Upper lobe of right lung (tissue), 1 donor: ENCODE measurements around the gene AK5. TPM values are rescaled to one million over a fixed set of nuclear protein-coding genes. Genes with fewer than 3 reads are reported as not detected.

Experiments used
- ATAC-seq: fragments of 200-7000 bp; cut with Tn5 transposase; one replicate; pipeline ENCODE4 v1.9.1; 2020; ENCODE audit warnings: mild to moderate bottlenecking, moderate library complexity
- DNase-seq: peaks from one replicate; pipeline ENCODE4 v3.0.0-alpha.2; 2020
- H3K27ac ChIP-seq: fragments of 200-600 bp; one replicate; pipeline ENCODE4 v1.8.0; 2022
- H3K27me3 ChIP-seq: fragments of 200-600 bp; one replicate; pipeline ENCODE4 v1.8.0; 2022; ENCODE audit warnings: mild to moderate bottlenecking
- H3K36me3 ChIP-seq: fragments of 200-600 bp; one replicate; pipeline ENCODE4 v1.8.0; 2022
- H3K4me1 ChIP-seq: fragments of 200-600 bp; one replicate; pipeline ENCODE4 v1.8.0; 2022
- H3K4me3 ChIP-seq: fragments of 200-600 bp; one replicate; pipeline ENCODE4 v1.8.0; 2022; ENCODE audit warnings: mild to moderate bottlenecking
- H3K9me3 ChIP-seq: fragments of 200-600 bp; one replicate; pipeline ENCODE4 v1.8.0; 2022
- intact Hi-C: fragments of 100-400 bp; cut with DNase I; formaldehyde crosslinking; loops from one replicate; pipeline ENCODE4 v1.11.0; 2022
- total RNA-seq: library from RNA; stranded (reverse); fragmentation: NEBNext Ultra II Directional; extraction: Animal tissue kit (Norgen Biotek cat#: 25700); gene quantifications from one replicate; pipeline ENCODE4 v1.2.1, GENCODE V29; 2021
- TF ChIP-seq, protein P1 (sequence below): fragments of 200-600 bp; IDR thresholded peaks from one replicate; pipeline ENCODE4 v1.8.0; 2022; ENCODE audit warnings: antibody characterized with exemption
- donor health status: DM: no; HTN: yes; CAD: no; lungs with severe emphysema.

Gene AK5
- total RNA-seq, 1 donor from 2014 or later = not detected

DNA sequence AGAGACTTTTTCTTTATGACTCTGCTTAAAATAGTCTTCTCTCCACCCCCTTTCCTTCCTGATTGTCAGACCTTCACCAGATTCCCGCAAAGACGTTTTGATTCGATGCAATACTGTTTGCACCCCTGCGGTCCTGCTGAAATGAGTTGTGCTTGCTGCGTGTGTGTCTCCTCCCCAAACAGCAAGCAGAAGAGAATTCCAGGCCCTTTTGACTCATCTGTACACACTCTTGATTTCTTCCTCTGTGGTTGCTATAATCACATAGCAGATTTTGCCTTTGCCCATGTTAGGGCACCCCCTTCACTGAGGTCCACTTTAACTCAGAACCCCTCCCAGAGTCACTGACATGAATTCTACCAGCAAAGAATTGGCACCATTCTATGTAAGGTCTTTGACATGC is 264.2 kb downstream of the AK5 start:
- H3K4me1 ChIP-seq = no peaks in the 10 kb centered on the region
- H3K9me3 ChIP-seq = no peaks in the 10 kb centered on the region
- H3K27ac ChIP-seq = no peak overlapping the region
- H3K36me3 ChIP-seq = no peaks in the 10 kb centered on the region
- intact Hi-C loops = no loop called here
- ATAC-seq (no peak), DNase-seq (no peak)
- TF ChIP-seq, protein P1, sequence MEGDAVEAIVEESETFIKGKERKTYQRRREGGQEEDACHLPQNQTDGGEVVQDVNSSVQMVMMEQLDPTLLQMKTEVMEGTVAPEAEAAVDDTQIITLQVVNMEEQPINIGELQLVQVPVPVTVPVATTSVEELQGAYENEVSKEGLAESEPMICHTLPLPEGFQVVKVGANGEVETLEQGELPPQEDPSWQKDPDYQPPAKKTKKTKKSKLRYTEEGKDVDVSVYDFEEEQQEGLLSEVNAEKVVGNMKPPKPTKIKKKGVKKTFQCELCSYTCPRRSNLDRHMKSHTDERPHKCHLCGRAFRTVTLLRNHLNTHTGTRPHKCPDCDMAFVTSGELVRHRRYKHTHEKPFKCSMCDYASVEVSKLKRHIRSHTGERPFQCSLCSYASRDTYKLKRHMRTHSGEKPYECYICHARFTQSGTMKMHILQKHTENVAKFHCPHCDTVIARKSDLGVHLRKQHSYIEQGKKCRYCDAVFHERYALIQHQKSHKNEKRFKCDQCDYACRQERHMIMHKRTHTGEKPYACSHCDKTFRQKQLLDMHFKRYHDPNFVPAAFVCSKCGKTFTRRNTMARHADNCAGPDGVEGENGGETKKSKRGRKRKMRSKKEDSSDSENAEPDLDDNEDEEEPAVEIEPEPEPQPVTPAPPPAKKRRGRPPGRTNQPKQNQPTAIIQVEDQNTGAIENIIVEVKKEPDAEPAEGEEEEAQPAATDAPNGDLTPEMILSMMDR = no peak
- H3K27me3 ChIP-seq = no peaks in the 10 kb centered on the region
- no peak overlapping the region for H3K4me3 ChIP-seq

DNA sequence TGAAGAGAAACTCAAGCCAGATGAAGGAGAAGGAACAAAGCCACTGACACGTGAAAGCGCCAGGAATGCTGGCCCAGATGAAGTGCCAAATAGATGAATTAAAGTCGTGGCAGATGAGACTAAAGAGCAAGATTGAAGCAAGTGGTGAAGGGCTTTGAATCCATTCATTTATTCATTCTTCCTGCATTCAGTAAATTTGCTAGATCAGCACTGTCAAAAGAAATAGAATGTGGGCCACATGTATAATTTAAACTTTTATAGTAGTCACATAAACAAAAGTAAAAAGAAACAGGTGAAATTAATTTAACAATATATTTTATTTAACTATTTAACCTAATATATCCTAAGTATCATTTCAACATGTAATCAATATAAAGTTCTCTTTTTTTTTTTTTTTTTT is 265.1 kb downstream of the AK5 start:
- ATAC-seq (no peak), DNase-seq (no peak)
- H3K9me3 ChIP-seq = no peaks in the 10 kb centered on the region
- H3K4me1 ChIP-seq = no peaks in the 10 kb centered on the region
- no peak overlapping the region for H3K4me3 ChIP-seq
- TF ChIP-seq, protein P1 = no peak
- no peaks in the 10 kb centered on the region for H3K27me3 ChIP-seq
- H3K27ac ChIP-seq = no peak overlapping the region
- H3K36me3 ChIP-seq = no peaks in the 10 kb centered on the region
- intact Hi-C loops = no loop called here

DNA sequence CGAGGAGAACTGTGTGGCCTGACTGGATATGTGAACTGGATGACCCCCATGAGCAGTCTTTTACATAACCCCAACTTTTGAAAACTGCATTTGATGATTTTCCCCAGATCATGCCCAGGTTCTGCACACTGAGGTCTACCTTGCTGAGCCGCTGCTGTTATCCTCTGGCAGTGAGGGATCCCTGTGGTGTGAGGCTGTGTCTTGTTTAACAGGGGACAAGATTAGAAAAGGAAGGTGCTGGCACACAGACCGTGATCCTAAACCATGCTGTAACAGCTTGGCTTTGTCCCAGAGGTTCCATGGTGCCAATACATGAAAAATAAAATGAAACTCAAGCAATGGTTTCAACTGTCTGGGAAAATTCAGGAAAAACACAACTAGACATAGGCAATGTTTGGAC is 266.5 kb downstream of the AK5 start:
- H3K36me3 ChIP-seq = no peaks in the 10 kb centered on the region
- ATAC-seq = no peak
- DNase-seq = no peak
- no peaks in the 10 kb centered on the region for H3K4me1 ChIP-seq
- intact Hi-C loops = no loop called here
- no peaks in the 10 kb centered on the region for H3K27me3 ChIP-seq
- TF ChIP-seq, protein P1 = no peak
- H3K4me3 ChIP-seq = no peak overlapping the region
- H3K9me3 ChIP-seq = no peaks in the 10 kb centered on the region
- H3K27ac ChIP-seq = no peak overlapping the region

DNA sequence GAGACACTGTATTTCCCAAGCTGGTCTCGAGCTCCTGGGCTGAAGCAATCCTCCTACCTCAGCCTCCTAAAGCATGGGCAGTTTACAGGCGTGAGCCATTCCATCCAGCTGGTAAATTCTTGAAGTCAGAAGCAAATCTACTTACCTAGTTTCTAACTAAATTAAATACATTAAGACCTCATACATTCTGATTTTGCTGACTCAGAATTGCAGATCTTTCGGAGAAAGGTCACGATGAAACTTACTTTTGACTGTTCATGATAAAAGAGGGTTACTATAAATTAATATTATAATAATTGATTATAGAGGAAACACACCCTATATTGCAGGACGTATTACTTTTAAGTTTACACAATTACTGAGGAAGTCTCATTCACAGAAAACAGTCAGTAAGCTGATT is 268.3 kb downstream of the AK5 start:
- Histone ChIP-seq H3K27ac (no peak overlapping the region), H3K4me1 (no peaks in the 10 kb centered on the region), H3K36me3 (no peaks in the 10 kb centered on the region), H3K9me3 (no peaks in the 10 kb centered on the region), H3K27me3 (no peaks in the 10 kb centered on the region), H3K4me3 (no peak overlapping the region)
- intact Hi-C loops = no loop called here
- ATAC-seq (no peak), DNase-seq (no peak)
- TF ChIP-seq, protein P1 = no peak

DNA sequence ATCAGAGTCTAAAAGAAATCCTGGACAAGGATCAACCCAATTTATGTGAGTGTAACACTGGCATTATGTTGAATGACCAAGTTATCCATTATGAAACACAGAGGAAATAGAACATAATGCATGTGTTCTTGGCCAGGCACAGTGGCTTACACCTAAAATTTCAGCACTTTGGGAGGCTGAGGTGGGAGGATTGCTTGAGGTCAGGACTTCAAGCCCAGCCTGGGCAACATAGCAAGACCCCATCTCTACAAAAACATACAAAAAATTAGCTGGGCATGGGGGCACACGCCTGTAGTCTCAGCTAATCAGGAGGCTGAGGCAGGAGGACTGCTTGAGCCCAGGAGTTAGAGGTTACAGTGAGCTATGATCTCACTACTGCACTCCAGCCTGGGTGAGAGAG is 270.8 kb downstream of the AK5 start:
- TF ChIP-seq, protein P1 = no peak
- Histone ChIP-seq H3K4me1 (no peaks in the 10 kb centered on the region), H3K27me3 (no peaks in the 10 kb centered on the region), H3K36me3 (no peaks in the 10 kb centered on the region), H3K27ac (no peak overlapping the region), H3K4me3 (no peak overlapping the region), H3K9me3 (no peaks in the 10 kb centered on the region)
- intact Hi-C loops = no loop called here
- DNase-seq (no peak), ATAC-seq (no peak)

DNA sequence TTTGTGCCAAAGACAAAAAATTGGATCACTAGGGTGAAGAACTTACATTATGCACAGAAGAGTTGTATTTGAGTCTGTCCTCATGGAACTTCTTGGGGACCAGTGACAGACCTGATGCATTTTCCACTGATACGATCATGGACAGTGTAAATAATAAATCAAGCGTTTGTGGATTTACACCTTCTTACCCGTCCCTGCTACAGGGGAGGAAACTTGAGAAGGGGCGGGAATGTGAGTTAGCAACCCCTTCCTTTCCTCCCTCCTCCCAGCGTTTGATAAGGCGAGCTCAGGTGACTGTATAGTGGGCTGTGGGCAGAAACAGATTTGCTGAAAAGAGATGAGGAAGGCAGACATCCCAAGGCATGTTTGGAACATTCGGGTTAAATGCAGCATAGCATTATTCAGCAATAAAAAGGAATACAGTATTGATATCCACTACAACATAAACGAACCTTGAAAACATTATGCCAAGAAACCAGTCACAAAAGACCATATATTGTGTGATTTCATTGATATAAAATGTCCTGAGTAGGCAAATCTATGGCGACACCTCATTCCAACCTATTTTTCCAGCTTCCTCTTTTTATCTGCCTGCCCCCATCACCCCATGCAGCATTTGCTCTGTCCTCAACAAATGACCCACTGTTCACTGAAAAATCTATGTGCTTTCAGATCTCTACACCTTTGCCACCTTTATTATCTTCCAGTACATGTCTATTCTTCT is 271.9 kb downstream of the AK5 start:
- intact Hi-C loops = no loop called here
- DNase-seq (no peak), ATAC-seq (no peak)
- Histone ChIP-seq H3K9me3 (no peaks in the 10 kb centered on the region), H3K36me3 (no peaks in the 10 kb centered on the region), H3K4me1 (no peaks in the 10 kb centered on the region), H3K27ac (no peak overlapping the region), H3K27me3 (no peaks in the 10 kb centered on the region), H3K4me3 (no peak overlapping the region)
- TF ChIP-seq, protein P1 = no peak
